ENCODE results near the gene ZNF212.

GRCh38 chr7:149304006-149304405 is 64.6 kb downstream of the ZNF212 start:
- TF ChIP-seq ZNF274 (IDR thresholded peaks at IDR 0.05; ENCODE audit: low read depth, low read length) (no peak), SUZ12 (IDR thresholded peaks at IDR 0.05; ENCODE audit: extremely low read depth, insufficient read depth, insufficient read length) (no peak)

Measured in NT2/D1 (cell line).